GM12872 (cell line): ENCODE results near the gene METRN.

Source experiments
- TF ChIP-seq, protein P1 (sequence below): IDR thresholded peaks from 3 replicates; pipeline ENCODE4 v1.5.1; 2011; ENCODE audit warnings: low read depth, mild to moderate bottlenecking, low read length, moderate library complexity; ENCODE audit not compliant: insufficient read depth

Gene METRN

DNA sequence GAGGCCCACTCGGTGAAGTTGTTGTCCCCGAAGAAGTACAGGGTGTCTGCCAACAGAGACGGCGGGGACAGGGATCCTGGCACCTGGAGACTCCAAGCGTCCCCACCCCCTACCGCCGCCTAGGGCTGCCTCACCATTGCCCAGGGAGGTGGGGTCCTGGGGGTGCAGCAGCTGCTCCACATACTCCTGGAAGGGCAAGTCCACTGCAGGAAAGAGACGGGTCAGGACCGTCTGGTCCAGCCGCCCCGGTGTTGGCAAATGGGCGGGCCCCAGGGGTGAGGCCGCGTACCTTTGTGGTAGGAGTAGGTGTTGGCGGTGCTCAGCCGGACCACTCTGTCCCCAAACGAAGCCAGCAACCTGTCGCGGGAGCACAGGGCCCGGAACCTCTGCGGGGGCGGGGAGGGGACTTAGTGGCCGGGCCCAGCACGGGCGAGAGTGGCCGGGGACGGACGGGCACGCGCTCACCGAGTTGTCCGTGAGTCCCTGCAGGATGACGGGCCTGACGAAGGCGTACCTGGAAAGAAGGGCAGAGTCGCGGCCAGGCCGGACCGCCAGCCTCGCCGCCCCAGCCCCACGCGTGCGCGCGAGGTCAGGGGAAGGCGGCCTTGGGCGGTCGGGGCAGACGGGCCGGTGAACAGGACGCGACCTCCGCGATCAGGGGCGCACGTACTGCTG, 31.4 kb upstream of the METRN start:
- TF ChIP-seq, protein P1, sequence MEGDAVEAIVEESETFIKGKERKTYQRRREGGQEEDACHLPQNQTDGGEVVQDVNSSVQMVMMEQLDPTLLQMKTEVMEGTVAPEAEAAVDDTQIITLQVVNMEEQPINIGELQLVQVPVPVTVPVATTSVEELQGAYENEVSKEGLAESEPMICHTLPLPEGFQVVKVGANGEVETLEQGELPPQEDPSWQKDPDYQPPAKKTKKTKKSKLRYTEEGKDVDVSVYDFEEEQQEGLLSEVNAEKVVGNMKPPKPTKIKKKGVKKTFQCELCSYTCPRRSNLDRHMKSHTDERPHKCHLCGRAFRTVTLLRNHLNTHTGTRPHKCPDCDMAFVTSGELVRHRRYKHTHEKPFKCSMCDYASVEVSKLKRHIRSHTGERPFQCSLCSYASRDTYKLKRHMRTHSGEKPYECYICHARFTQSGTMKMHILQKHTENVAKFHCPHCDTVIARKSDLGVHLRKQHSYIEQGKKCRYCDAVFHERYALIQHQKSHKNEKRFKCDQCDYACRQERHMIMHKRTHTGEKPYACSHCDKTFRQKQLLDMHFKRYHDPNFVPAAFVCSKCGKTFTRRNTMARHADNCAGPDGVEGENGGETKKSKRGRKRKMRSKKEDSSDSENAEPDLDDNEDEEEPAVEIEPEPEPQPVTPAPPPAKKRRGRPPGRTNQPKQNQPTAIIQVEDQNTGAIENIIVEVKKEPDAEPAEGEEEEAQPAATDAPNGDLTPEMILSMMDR: no peak

DNA sequence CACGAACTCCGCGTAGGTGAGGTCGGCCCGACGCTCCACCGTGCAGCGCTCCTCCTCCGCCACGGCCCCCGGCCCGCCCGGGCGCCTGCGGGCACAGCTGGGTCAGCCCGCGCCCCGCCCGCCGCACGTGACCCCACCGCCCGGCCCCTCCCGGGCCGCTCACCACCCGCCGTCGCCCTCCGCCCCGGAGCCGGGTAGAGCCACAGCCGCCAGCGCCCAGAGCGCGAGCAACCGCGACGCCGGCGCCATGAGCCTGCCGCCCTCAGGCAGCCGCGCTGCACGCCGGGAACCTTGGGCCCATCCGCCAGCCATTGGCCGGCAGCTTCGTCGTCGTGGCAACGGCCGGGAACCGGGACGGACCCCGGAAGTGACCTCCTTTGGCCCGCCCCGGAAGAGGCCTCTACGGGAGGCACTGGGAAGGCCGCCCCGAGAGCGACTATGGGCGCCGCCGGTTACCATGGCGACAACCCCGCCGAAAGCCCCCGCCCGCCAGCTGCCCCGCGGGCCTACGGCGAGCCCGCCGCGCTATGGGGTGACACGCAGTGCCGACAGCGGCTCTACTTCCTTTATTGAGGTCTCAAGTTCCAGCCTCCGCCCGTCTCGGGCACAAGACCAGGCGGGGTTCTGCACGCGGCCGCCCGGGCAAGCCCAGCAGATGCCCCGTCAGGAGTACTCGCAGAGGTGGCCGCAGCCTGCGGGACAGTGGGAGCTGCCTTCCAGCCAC, 30.7 kb upstream of the METRN start, which contains the start of gene JMJD8:
Gene JMJD8, minus strand, starts transcription at position 264 of the 724 bp plus-strand sequence. Its CDS starts 15 bp downstream, at position 249.
- TF ChIP-seq, protein P1: no peak

DNA sequence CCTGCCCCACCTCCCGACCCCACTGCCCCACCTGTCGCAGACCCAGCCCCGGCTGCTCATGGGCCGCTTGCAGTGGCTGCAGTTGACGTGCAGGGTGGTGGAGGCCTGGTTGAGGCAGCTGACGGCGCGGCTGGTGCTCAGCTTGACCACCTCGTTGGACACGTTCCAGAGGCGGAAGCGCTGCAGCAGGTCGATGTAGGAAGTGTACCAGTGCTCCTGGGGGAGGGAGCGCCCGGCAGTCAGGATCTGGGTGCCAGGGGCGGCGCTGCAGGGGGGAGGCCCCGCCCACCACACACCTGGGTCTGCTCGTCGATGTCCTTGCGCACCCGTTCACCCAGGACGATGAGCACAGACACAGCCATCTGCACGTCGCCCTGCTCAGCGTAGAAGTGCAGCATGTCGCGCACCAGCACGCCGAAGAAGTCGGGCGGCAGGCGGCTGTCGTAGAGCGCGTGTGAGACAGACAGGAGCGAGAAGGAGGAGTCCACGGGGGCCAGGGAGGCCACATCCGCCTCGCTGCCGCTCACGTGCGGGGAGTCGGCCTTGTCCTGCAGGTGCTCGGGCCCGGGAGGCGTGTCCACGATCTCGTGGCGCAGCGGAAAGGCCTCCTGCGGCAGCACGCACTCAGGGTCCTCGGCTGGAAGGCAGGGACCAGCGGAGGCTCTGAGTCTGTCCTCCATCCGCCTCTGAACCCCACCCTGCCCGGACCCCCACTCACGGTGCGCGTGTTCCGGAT, 29.8 kb upstream of the METRN start:
- TF ChIP-seq, protein P1: no peak

DNA sequence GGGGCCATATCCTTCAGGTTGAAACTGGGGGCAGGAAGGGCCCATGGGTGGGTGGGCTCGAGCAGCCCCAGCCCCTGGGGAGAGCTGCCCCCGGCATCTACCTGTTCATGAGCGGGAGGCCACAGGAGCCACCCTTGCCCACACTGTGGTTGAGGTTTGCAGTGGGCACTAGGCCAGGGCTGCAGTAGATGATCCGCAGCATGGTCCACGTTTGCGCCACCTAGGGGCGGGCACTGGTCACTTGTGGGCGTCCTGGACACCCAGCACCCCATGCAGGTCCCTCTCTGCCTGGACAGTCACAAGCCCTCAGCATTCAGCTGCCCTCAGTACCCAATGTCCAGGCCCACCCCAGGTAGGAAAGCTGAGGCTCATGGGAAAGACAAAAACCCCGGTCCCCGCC, 29.0 kb upstream of the METRN start:
- TF ChIP-seq, protein P1: peak; percentile 40; the same call in 2 of the 3 replicates

DNA sequence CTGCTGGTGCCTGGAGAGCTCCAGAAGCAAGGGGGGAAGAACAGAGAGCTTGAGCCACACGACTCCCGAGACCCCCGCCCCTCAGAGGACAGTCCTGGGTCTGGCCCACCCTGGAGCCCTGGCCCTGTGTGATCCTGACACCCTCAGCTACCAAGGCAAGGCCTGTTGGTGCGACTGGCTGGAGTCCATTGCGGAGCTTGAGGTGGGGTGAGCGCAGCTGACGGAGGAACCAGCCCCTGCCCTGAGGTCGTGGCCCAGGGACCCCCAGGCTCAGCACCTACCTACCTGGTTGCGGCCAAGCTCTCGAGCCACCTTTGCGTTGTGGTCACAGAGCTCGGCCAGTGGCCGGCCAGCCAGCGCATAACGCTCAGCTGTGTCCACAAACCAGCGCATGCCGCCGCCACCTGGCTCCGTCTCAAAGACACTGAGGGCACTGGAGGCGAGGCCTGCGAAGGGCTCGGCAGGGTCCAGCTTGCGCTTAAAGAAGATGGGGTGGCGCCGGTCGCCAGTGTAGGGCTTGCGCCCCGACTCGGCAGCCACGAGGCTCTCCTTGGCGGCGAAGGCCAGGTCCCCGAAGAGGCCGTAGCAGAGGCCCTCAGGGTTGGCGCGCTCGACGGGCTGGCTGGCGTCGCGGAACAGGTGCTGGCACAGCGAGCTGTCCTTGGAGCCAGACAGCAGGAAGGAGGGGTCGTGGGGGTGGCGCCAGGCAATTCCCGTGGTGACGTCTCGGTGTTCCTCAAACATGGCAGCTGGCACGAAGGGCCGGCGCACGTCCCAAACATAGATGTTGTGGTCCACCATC, 28.3 kb upstream of the METRN start:
- TF ChIP-seq, protein P1: no peak

DNA sequence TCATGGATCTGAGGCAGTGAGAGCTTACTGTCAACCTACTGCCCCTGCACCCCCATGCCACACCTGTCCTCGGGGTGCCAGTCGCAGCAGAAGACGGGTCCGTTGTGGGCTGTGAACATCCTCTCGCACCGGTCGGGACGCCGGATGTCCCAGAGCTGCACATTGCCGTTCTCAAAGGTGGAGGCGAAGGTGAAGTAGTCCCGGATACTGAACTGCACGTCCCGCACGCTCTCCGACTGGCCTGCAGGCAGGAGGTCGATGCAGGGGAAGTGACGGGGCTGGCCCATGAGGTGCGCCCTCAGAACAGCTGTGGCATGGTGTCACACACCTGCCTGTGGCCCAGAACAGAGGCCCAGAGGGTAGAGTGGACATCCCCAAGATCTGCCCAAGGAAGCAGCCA, 27.4 kb upstream of the METRN start:
- TF ChIP-seq, protein P1: no peak
